Measurements from ENCODE around the gene DENND1A. TPM values are rescaled to one million over a fixed set of nuclear protein-coding genes. Genes with fewer than 3 reads are reported as not detected.

Gene DENND1A
- total RNA-seq, 1 experiment from 2014 or later, result 23.5 TPM

DNA sequence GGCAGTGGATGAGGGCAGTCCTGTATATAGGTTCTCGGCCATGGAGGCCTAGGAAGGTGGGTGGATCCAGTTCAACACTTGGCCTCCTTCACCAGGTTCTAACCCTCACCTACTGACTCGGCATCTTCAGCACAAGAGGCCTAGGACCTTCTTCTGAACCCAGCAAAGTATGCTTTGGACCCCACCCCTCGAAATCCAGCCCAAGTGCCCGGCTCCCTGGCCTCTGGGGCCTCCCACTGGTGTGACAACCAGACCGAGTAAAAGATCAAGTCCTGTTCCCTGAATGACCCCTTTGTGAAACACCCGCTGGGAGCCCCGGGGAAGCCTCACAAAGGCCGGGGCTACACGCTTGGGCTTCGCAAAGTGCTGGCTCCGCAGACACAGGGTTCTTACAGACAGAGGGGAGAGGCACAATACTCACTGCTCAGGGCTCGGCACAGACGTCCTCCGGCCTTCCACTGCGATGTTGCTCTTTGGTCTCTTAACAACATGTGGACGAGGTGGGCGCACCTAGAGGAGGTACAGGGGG is 526.9 kb downstream of the DENND1A start:
- no peak for DNase-seq (ENCODE audit: low spot score)
- POLR2A ChIA-PET, result no interaction called here
- Mint-ChIP-seq H3K4me3 (no peak overlapping the region), H3K27ac (no peak overlapping the region), H3K9me3 (no peaks in the 10 kb centered on the region), H3K27me3 (ENCODE audit: low read depth) (no peaks in the 10 kb centered on the region), H3K36me3 (no peaks in the 10 kb centered on the region), H3K4me1 (peaks cover 13% of the 10 kb centered on the region)
- CTCF ChIA-PET, result interaction anchor here (0.9 to 1.9 kb wide), 10 partner anchors 8 to 638 kb away, joined by 3 to 11 read pairs (median 4); no protein-coding TSS in a partner anchor
- peak; percentile 18 for ATAC-seq
- TF ChIP-seq, protein P1, sequence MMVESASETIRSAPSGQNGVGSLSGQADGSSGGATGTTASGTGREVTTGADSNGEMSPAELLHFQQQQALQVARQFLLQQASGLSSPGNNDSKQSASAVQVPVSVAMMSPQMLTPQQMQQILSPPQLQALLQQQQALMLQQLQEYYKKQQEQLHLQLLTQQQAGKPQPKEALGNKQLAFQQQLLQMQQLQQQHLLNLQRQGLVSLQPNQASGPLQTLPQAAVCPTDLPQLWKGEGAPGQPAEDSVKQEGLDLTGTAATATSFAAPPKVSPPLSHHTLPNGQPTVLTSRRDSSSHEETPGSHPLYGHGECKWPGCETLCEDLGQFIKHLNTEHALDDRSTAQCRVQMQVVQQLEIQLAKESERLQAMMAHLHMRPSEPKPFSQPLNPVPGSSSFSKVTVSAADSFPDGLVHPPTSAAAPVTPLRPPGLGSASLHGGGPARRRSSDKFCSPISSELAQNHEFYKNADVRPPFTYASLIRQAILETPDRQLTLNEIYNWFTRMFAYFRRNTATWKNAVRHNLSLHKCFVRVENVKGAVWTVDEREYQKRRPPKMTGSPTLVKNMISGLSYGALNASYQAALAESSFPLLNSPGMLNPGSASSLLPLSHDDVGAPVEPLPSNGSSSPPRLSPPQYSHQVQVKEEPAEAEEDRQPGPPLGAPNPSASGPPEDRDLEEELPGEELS (CRISPR knock-in tag; IDR thresholded peaks at IDR 0.05), result no peak
- peak; percentile 26; the same call in 1 of the 2 replicates for TF ChIP-seq ZNF423 (CRISPR knock-in tag; IDR thresholded peaks at IDR 0.05)

DNA sequence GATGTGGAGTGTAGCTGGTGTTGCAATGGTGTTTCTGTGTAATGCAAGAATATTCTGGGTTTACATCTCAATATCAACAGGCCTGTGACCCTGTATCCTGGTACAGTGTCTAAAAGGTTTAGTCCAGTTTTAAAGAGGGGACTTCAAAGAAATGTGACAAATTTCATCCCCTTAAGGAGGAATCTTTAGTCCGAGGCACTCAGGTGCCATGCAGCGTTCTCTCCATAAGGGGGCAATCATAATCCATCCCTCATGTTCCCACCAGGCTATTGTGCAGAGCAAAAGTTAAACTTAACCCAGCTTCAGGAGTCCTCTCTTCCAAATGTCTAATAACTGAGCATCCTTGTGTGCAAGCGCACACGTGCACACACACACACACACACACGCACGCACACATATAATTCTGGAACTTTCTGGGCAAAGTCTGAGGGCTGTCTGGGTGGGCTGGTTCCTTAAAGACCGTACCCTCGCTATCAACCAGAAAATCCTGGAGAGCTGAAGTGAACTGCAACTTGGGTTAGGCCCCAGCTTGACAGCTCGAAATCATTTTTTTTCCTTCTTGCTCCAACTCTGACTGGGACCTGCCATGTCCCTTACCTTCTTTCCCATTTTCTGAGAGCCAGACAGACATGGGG is 527.9 kb downstream of the DENND1A start:
- TF ChIP-seq, protein P2, sequence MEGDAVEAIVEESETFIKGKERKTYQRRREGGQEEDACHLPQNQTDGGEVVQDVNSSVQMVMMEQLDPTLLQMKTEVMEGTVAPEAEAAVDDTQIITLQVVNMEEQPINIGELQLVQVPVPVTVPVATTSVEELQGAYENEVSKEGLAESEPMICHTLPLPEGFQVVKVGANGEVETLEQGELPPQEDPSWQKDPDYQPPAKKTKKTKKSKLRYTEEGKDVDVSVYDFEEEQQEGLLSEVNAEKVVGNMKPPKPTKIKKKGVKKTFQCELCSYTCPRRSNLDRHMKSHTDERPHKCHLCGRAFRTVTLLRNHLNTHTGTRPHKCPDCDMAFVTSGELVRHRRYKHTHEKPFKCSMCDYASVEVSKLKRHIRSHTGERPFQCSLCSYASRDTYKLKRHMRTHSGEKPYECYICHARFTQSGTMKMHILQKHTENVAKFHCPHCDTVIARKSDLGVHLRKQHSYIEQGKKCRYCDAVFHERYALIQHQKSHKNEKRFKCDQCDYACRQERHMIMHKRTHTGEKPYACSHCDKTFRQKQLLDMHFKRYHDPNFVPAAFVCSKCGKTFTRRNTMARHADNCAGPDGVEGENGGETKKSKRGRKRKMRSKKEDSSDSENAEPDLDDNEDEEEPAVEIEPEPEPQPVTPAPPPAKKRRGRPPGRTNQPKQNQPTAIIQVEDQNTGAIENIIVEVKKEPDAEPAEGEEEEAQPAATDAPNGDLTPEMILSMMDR (IDR thresholded peaks at IDR 0.05), result peak; percentile 56
- TF ChIP-seq ATF1 (CRISPR knock-in tag; IDR thresholded peaks at IDR 0.05) (no peak), GTF2I (CRISPR knock-in tag; conservative IDR thresholded peaks at IDR 0.05) (no peak), ETV6 (CRISPR knock-in tag; IDR thresholded peaks at IDR 0.05) (no peak)
- TF ChIP-seq, protein P3, sequence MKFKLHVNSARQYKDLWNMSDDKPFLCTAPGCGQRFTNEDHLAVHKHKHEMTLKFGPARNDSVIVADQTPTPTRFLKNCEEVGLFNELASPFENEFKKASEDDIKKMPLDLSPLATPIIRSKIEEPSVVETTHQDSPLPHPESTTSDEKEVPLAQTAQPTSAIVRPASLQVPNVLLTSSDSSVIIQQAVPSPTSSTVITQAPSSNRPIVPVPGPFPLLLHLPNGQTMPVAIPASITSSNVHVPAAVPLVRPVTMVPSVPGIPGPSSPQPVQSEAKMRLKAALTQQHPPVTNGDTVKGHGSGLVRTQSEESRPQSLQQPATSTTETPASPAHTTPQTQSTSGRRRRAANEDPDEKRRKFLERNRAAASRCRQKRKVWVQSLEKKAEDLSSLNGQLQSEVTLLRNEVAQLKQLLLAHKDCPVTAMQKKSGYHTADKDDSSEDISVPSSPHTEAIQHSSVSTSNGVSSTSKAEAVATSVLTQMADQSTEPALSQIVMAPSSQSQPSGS (CRISPR knock-in tag; IDR thresholded peaks at IDR 0.05; ENCODE audit: borderline replicate concordance, low read depth), result no peak
- TF ChIP-seq, protein P4, sequence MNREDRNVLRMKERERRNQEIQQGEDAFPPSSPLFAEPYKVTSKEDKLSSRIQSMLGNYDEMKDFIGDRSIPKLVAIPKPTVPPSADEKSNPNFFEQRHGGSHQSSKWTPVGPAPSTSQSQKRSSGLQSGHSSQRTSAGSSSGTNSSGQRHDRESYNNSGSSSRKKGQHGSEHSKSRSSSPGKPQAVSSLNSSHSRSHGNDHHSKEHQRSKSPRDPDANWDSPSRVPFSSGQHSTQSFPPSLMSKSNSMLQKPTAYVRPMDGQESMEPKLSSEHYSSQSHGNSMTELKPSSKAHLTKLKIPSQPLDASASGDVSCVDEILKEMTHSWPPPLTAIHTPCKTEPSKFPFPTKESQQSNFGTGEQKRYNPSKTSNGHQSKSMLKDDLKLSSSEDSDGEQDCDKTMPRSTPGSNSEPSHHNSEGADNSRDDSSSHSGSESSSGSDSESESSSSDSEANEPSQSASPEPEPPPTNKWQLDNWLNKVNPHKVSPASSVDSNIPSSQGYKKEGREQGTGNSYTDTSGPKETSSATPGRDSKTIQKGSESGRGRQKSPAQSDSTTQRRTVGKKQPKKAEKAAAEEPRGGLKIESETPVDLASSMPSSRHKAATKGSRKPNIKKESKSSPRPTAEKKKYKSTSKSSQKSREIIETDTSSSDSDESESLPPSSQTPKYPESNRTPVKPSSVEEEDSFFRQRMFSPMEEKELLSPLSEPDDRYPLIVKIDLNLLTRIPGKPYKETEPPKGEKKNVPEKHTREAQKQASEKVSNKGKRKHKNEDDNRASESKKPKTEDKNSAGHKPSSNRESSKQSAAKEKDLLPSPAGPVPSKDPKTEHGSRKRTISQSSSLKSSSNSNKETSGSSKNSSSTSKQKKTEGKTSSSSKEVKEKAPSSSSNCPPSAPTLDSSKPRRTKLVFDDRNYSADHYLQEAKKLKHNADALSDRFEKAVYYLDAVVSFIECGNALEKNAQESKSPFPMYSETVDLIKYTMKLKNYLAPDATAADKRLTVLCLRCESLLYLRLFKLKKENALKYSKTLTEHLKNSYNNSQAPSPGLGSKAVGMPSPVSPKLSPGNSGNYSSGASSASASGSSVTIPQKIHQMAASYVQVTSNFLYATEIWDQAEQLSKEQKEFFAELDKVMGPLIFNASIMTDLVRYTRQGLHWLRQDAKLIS (CRISPR knock-in tag; IDR thresholded peaks at IDR 0.05; ENCODE audit: borderline replicate concordance), result no peak
- Mint-ChIP-seq H3K36me3 (no peaks in the 10 kb centered on the region), H3K4me3 (no peak overlapping the region), H3K27me3 (ENCODE audit: low read depth) (no peaks in the 10 kb centered on the region), H3K27ac (peak overlapping the region; percentile 30; the same call in 1 of the 2 replicates), H3K4me1 (peaks cover 9% of the 10 kb centered on the region), H3K9me3 (no peaks in the 10 kb centered on the region)
- CTCF ChIA-PET, result interaction anchor here (0.5 to 1.9 kb wide), 24 partner anchors 9 to 706 kb away, joined by 3 to 11 read pairs (median 4); partner anchors contain the start of gene CRB2
- ATAC-seq, result peak; percentile 77
- DNase-seq (ENCODE audit: low spot score), result peak; percentile 66
- POLR2A ChIA-PET, result no interaction called here

DNA sequence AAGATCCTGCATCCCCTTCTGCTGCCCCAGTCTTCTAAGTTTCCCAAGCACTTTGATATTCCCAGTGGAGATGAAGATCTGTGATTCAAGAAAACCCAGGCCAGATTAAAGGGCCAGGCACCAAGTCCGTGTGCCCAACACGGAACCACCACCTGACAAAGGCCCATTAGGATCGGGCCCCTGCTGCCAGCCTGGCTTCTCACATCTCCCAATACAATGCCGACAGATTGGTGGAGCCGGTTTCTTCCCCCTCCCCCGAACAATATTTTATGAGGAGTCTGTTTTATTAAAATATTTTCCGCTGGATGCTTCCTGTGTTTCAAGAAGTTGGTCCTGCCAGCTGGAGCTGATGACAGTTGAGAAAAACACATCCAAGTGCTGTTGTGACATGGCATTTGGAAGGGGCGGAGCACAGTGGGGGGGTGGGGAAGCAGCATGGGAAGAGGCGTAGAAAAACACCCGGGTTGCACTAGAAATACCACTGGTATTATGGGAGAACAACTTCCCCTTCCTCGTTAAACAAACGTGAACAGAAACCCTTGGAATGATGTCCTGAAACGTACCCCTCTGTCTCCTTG is 528.9 kb downstream of the DENND1A start:
- peak overlapping the region; percentile 65; the same call in 1 of the 2 replicates for H3K27ac Mint-ChIP-seq

More for the DNA sequence above, 528.9 kb downstream of the DENND1A start:
- ChIA-PET POLR2A (no interaction called here), CTCF (interaction anchor here (1.1 to 2.1 kb wide), 10 partner anchors 10 to 640 kb away, joined by 3 to 11 read pairs (median 8); no protein-coding TSS in a partner anchor)
- H3K9me3 Mint-ChIP-seq, result no peaks in the 10 kb centered on the region
- no peaks in the 10 kb centered on the region for H3K36me3 Mint-ChIP-seq
- H3K4me3 Mint-ChIP-seq, result no peak overlapping the region
- H3K27me3 Mint-ChIP-seq (ENCODE audit: low read depth), result no peaks in the 10 kb centered on the region
- ATAC-seq (no peak), DNase-seq (ENCODE audit: low spot score) (no peak)
- no peak for TF ChIP-seq GTF2I (CRISPR knock-in tag; conservative IDR thresholded peaks at IDR 0.05)
- no peaks in the 10 kb centered on the region; the same call in 1 of the 2 replicates for H3K4me1 Mint-ChIP-seq
